HG03575 (cell line): ENCODE results near the gene CHRNE.
"Not testable (repeated sequence)": the region's sequence is repeated elsewhere in the genome, so short reads cannot be mapped to it uniquely, and the experiment has no call there.

ENCODE experiments used
- ATAC-seq: cut with Tn5 transposase; IDR thresholded peaks from one replicate; pipeline ENCODE4 v1.9.1; 2021; ENCODE audit not compliant: unreplicated experiment, insufficient number of reproducible peaks, low FRiP score; ENCODE audit errors: extremely low read depth

The CHRNE gene

GRCh38 chr17:4940555-4941318 lies 37.8 kb upstream of the CHRNE start:
- no peak for ATAC-seq

DNA sequence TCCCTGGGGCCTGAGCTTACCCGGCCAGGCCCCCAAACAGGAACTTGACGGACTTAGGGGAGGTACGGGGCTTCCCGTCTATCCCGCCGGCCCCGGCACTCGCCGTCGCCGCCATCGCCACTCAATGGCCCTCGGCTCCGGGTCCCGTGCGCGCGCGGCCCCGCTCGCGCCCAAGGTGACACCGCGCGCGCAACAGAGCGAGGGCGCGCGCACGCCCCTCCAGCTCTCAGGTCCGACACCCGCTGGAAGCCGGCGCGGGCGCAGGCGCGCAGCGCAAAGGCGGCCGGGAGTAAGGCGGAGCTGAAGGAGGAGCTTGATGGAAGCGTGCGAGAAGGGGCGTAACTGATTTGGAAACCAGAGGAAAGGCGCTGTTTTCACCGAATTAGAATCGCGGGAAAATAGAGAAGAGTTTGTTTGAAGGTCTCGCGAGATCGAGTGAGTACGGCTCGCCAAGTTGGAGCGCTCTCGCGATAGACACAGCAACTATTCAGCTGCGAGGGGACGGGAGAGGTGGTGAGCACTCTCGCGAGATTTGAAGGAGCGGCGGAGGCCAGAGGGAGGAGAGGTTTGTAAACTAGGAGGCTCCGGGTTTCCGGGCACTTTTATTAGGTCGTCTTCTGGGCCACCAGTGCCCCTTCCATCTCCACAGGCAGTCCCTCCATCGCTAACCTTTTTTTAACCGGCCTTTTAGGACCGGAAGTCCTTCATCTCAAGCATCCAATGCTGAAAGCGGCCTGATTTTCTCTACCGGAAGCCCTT lies 37.1 kb upstream of the CHRNE start, which contains the start of the genes RNF167 and SLC25A11:
Gene RNF167, plus strand, starts transcription at position 473 of the 759 bp plus-strand sequence. CDS start 642 bp downstream, outside the sequence.
Gene SLC25A11, minus strand, starts transcription at position 251 of the 759 bp plus-strand sequence. Its CDS starts 136 bp downstream, at position 115.
- peak; percentile 53 for ATAC-seq

DNA sequence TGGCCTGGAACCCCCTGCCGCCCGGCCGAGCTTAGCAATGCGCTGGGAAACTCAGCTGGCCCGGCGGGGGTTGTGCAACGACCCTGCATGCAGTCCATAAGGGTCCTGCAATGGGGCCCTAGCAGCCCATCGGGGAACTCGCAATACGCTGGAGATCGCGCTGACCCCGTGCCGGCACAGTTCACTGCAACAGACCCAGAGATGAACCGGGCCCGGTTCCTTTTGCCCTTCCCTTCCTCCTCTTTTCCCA lies 36.6 kb upstream of the CHRNE start:
- ATAC-seq, result no peak

GRCh38 chr17:4938688-4939545 lies 36.0 kb upstream of the CHRNE start:
- ATAC-seq, result no peak

- ATAC-seq, result no peak
These were observed 35.2 kb upstream of the CHRNE start for GRCh38 chr17:4938069-4938491.

- no peak for ATAC-seq
These were observed 34.7 kb upstream of the CHRNE start for GRCh38 chr17:4937553-4937952.

DNA sequence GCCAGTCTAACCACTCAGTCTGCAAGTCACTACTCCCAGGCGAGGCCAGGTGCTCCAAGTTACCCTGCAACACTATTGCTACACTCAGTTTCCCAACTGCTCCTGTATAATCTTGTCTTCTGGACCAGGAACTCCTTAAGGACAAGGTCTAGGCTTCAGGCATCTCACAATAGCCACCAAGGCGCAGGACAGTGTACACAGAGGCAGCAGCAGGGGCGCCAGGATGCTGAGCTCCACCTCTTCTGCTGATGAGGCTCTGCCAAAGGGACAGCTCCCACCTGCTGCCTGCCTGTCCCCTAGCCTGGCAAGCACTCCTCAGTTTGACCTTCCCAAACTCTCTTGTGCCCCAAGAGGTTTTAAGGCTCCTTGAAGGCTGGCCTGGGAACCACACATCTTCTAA lies 33.5 kb upstream of the CHRNE start:
- ATAC-seq, result no peak

- ATAC-seq, result no peak
These were observed 32.8 kb upstream of the CHRNE start for GRCh38 chr17:4935650-4936049.

- ATAC-seq, result no peak
These were observed 31.5 kb upstream of the CHRNE start for GRCh38 chr17:4934173-4934979.

DNA sequence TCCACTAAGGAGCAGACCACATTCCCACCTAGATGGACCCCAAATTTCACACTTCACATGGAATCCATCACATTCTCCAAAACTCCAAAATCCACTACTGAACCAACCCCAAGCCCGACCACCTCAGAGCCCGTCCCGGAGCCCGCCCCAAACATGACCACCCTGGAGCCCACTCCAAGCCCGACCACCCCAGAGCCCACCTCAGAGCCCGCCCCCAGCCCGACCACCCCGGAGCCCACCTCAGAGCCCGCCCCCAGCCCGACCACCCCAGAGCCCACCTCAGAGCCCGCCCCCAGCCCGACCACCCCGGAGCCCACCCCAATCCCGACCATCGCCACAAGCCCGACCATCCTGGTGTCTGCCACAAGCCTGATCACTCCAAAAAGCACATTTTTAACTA lies 30.7 kb upstream of the CHRNE start:
- no peak for ATAC-seq

- no peak for ATAC-seq
These were observed 29.9 kb upstream of the CHRNE start for GRCh38 chr17:4932756-4933155.

GRCh38 chr17:4931963-4932362 lies 29.1 kb upstream of the CHRNE start, which contains the start of gene GP1BA:
Gene GP1BA, plus strand, starts transcription at chr17:4932277. Its CDS starts 328 bp downstream, at chr17:4932605.
- ATAC-seq, result no peak

DNA sequence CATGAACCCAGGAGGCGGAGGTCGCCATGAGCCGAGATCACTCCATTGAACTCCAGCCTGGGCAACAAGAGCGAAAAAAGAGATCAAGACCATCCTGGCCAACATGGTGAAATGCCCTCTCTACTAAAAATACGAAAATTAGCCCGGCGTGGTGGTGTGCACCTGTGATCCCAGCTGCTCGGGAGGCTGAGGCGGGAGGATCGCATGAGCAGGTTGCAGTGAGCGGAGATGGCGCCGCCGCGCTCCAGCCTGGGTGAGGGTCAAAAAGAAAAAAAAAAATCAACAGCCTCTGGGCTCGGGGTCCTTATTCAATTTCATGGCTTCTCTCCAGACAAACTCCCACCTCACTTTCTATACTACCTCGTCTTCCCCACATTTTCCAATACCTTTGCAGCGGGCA lies 26.0 kb upstream of the CHRNE start:
- ATAC-seq, result no peak

DNA sequence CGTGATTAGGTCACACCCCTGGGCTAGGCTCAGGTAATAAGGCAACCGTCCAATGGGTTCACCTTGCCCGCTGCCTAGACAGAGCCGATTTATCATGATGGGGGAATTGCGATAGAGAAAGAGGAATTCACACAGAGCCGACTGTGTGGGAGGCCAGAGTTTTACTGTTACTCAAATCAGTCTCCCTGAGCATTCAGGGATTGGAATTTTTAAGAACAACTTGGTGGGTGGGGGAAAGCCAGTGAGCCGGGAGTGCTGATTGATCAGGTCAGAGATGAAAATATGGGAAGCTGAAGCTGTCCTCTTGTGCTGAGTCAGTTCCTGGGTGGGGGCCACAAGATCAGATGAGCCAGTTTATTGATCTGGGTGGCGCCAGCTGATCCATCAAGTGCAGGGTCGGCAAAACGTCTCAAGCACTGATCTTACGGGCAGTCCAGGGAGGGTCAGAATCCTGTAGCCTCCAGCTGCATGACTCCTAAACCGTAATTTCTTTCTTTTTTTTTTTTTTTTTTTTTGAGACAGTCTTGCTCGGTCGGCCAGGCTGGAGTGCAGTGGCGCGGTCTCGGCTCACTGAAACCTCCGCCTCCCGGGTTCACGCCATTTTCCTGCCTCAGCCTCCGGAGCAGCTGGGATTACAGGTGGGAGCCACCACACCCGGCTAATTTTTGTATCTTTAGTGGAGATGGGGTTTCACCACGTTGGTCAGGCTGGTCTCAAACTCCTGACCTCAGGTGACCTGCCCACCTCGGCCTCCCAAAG lies 23.9 kb upstream of the CHRNE start:
- ATAC-seq, result not testable (repeated sequence)

- ATAC-seq, result no peak
These were observed 18.4 kb upstream of the CHRNE start for GRCh38 chr17:4921320-4921719.

DNA sequence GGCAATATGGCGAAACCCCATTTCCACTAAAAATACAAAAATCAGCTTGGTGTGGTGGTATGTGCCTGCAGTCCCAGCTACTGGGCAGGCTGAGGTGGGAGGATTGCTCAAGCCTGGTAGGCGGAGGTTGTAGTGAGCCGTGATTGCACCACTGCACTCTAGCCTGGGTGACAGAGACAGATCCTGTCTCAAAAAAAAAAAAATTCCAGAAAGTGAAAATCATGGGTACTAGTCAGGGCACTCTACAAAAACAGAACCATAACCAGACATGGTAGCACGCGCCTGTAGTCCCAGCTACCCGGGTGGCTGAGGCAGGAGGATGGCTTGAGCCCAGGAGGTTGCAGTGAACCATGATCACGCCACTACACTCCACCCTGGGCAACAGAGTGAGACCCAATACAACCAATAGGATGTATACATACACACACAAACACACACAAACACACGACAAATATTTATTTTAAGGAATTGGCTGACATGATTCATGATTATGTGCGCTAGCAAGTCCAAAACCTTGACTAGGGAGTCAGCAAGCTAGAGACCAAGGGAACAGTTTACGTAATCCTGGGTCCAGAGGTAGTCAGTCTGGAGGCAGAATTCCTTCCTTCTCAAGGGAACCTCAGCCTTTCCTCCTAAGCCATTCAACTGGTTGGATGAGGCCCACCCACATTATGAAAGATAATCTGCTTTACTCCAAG lies 17.6 kb upstream of the CHRNE start:
- ATAC-seq, result no peak

GRCh38 chr17:4919511-4920047 lies 16.7 kb upstream of the CHRNE start:
- ATAC-seq, result no peak
